Upper lobe of left lung (tissue), 4 donors: ENCODE results near the gene CNGA1.

Source experiments
- POLR2A ChIP-seq, 4 donors: fragments of 450-650 bp; IDR thresholded peaks; one replicate each; pipeline ENCODE4 v1.5.1; 2016 to 2017; ENCODE audit warnings: antibody characterized with exemption in 4 of 4, mild to moderate bottlenecking in 2 of 4
- POLR2AphosphoS5 ChIP-seq, 2 donors: sonication (generic); formaldehyde crosslinking; IDR thresholded peaks; one replicate each; pipeline ENCODE4 v1.5.1; 2017; ENCODE audit warnings: antibody characterized with exemption in 2 of 2
- TF ChIP-seq, protein P1 (sequence below), 6 experiments: fragments of 450-650 bp in 4 of 6; fragments of 200-600 bp in 2 of 6; sonication (generic) in 2 of 6; IDR thresholded peaks; one replicate each; pipeline ENCODE4 v1.5.1; 2016 to 2019; ENCODE audit warnings: antibody characterized with exemption in 6 of 6

DNA sequence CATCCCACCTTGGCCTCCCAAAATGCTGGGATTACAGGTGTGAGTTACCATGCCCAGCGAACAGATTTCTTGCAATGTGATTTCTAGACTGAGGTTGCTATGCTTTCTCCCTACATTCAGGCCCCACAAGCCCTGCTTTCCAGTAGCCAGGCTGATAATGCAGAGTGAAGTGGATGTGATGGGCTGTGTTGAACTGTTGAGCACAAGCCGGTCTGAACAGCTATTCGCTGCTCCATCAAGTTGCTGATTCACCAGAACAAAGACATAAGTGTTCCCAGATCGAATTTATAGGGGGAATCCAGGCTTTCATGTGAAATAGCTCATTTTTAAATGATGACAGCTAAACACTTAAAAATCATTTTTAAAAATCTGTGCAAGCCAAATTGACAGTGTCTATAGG lies 8.0 kb upstream of the CNGA1 start:
- no peak for TF ChIP-seq POLR2A (IDR thresholded peaks at IDR 0.05)
- TF ChIP-seq, protein P1, sequence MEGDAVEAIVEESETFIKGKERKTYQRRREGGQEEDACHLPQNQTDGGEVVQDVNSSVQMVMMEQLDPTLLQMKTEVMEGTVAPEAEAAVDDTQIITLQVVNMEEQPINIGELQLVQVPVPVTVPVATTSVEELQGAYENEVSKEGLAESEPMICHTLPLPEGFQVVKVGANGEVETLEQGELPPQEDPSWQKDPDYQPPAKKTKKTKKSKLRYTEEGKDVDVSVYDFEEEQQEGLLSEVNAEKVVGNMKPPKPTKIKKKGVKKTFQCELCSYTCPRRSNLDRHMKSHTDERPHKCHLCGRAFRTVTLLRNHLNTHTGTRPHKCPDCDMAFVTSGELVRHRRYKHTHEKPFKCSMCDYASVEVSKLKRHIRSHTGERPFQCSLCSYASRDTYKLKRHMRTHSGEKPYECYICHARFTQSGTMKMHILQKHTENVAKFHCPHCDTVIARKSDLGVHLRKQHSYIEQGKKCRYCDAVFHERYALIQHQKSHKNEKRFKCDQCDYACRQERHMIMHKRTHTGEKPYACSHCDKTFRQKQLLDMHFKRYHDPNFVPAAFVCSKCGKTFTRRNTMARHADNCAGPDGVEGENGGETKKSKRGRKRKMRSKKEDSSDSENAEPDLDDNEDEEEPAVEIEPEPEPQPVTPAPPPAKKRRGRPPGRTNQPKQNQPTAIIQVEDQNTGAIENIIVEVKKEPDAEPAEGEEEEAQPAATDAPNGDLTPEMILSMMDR (IDR thresholded peaks at IDR 0.05), result no peak
- no peak for TF ChIP-seq POLR2AphosphoS5 (IDR thresholded peaks at IDR 0.05)
